GM21717 (cell line): ENCODE results near the gene HOXD10.

Source experiments
- ATAC-seq: cut with Tn5 transposase; IDR thresholded peaks from one replicate; pipeline ENCODE4 v1.9.1; 2021; ENCODE audit warnings: mild to moderate bottlenecking, moderate library complexity; ENCODE audit not compliant: unreplicated experiment

Gene HOXD10

GRCh38 chr2:176094349-176094748, 22.2 kb upstream of the HOXD10 start:
- no peak for ATAC-seq

- ATAC-seq = no peak
These were observed 21.2 kb upstream of the HOXD10 start for GRCh38 chr2:176095421-176095820.

- no peak for ATAC-seq
These were observed 20.2 kb upstream of the HOXD10 start for GRCh38 chr2:176096243-176096985.

- peak; percentile 91 for ATAC-seq
These were observed 19.4 kb upstream of the HOXD10 start for GRCh38 chr2:176096986-176097819.

GRCh38 chr2:176097820-176098365, 18.7 kb upstream of the HOXD10 start:
- ATAC-seq = no peak

GRCh38 chr2:176098366-176099158, 18.0 kb upstream of the HOXD10 start:
- ATAC-seq = no peak

- no peak for ATAC-seq
These were observed 17.3 kb upstream of the HOXD10 start for GRCh38 chr2:176099159-176099727.

GRCh38 chr2:176099728-176100546, 16.6 kb upstream of the HOXD10 start, which contains the start of gene HOXD12:
TSS of gene HOXD12 (plus strand) at chr2:176099795. CDS start at chr2:176099802, 7 bp downstream.
- ATAC-seq = no peak

- ATAC-seq = no peak
These were observed 15.9 kb upstream of the HOXD10 start for GRCh38 chr2:176100547-176101140.

GRCh38 chr2:176101216-176101830, 15.3 kb upstream of the HOXD10 start:
- ATAC-seq = no peak

- ATAC-seq = no peak
These were observed 14.7 kb upstream of the HOXD10 start for GRCh38 chr2:176101842-176102241.

GRCh38 chr2:176102309-176102866, 14.2 kb upstream of the HOXD10 start:
- no peak for ATAC-seq

GRCh38 chr2:176103194-176103593, 13.4 kb upstream of the HOXD10 start:
- no peak for ATAC-seq

- ATAC-seq = no peak
These were observed 12.7 kb upstream of the HOXD10 start for GRCh38 chr2:176103742-176104315.

- no peak for ATAC-seq
These were observed 12.1 kb upstream of the HOXD10 start for GRCh38 chr2:176104316-176105077.

- no peak for ATAC-seq
These were observed 11.4 kb upstream of the HOXD10 start for GRCh38 chr2:176105078-176105729.
